Mucosa of descending colon (tissue), 3 donors: ENCODE measurements around the gene TCP11L2. TPM values are rescaled to one million over a fixed set of nuclear protein-coding genes. Genes with fewer than 3 reads are reported as not detected.
"Not testable (repeated sequence)": the region's sequence is repeated elsewhere in the genome, so short reads cannot be mapped to it uniquely, and the experiment has no call there.

Source experiments
- ATAC-seq: fragments of 200-7000 bp; cut with Tn5 transposase; one replicate; pipeline ENCODE4 v1.9.1; 2020; ENCODE audit warnings: mild to moderate bottlenecking, moderate library complexity
- DNase-seq, 3 donors: peaks; one replicate each; pipeline ENCODE4 v3.0.0-alpha.2; 2020
- H3K36me3 ChIP-seq: fragments of 200-600 bp; one replicate; pipeline ENCODE4 v1.8.0; 2021; ENCODE audit warnings: low read depth, mild to moderate bottlenecking
- H3K4me1 ChIP-seq: fragments of 200-600 bp; one replicate; pipeline ENCODE4 v1.8.0; 2021; ENCODE audit warnings: low read depth, mild to moderate bottlenecking
- H3K4me3 ChIP-seq: fragments of 200-600 bp; one replicate; pipeline ENCODE4 v1.8.0; 2021; ENCODE audit warnings: mild to moderate bottlenecking
- H3K9me3 ChIP-seq: fragments of 200-600 bp; one replicate; pipeline ENCODE4 v1.8.0; 2021; ENCODE audit warnings: mild to moderate bottlenecking
- intact Hi-C, 2 donors: fragments of 100-400 bp; cut with DNase I in 1 of 2; cut with micrococcal nuclease in 1 of 2; formaldehyde crosslinking; loops; one replicate each; pipeline versions ENCODE4 v1.11.0 to v1.11.1; 2022; cut with DNase I, micrococcal nuclease
- total RNA-seq, 3 donors: library from RNA; stranded (reverse); fragmentation: NEBNext Ultra II Directional in 2 of 3; extraction: Animal tissue kit (Norgen Biotek cat#: 25700) in 2 of 3; gene quantifications; one replicate each; pipeline versions ENCODE4 v1.2.1 to v1.2.4, GENCODE V29; 2021 to 2023
- TF ChIP-seq, protein P1 (sequence below): fragments of 200-600 bp; IDR thresholded peaks from one replicate; pipeline ENCODE4 v1.8.0; 2022; ENCODE audit warnings: antibody characterized with exemption, mild to moderate bottlenecking
- donor health status: DM: no; HTN: no; CAD: no; lungs with moderate emphysema.
- donor health status: DM: no; HTN: no; CAD: no.
- donor health status: DM: no; HTN: yes; CAD: no.

TCP11L2 gene
- total RNA-seq, 3 donors from 2014 or later, result 32.1 to 54.5 (median 44.8) TPM

- Histone ChIP-seq H3K4me3 (no peak overlapping the region), H3K9me3 (no peaks in the 10 kb centered on the region), H3K4me1 (peaks cover 15% of the 10 kb centered on the region), H3K36me3 (no peaks in the 10 kb centered on the region)
- DNase-seq (no peak), ATAC-seq (peak; percentile 40)
- intact Hi-C loops, result no loop called here
- TF ChIP-seq, protein P1, sequence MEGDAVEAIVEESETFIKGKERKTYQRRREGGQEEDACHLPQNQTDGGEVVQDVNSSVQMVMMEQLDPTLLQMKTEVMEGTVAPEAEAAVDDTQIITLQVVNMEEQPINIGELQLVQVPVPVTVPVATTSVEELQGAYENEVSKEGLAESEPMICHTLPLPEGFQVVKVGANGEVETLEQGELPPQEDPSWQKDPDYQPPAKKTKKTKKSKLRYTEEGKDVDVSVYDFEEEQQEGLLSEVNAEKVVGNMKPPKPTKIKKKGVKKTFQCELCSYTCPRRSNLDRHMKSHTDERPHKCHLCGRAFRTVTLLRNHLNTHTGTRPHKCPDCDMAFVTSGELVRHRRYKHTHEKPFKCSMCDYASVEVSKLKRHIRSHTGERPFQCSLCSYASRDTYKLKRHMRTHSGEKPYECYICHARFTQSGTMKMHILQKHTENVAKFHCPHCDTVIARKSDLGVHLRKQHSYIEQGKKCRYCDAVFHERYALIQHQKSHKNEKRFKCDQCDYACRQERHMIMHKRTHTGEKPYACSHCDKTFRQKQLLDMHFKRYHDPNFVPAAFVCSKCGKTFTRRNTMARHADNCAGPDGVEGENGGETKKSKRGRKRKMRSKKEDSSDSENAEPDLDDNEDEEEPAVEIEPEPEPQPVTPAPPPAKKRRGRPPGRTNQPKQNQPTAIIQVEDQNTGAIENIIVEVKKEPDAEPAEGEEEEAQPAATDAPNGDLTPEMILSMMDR, result no peak
Measured at GRCh38 chr12:106311139-106311538, 8.6 kb downstream of the TCP11L2 start.

- intact Hi-C loops, ATAC-seq, H3K4me3 ChIP-seq, H3K36me3 ChIP-seq, DNase-seq, H3K9me3 ChIP-seq: not testable (repeated sequence)
- peaks cover 15% of the 10 kb centered on the region for H3K4me1 ChIP-seq
Measured at GRCh38 chr12:106313413-106313812, 10.9 kb downstream of the TCP11L2 start.

GRCh38 chr12:106315523-106315922, 13.0 kb downstream of the TCP11L2 start:
- TF ChIP-seq, protein P1, result no peak
- no peak overlapping the region for H3K4me3 ChIP-seq
- no peaks in the 10 kb centered on the region for H3K9me3 ChIP-seq
- ATAC-seq, result peak; percentile 79
- no peaks in the 10 kb centered on the region for H3K36me3 ChIP-seq
- peaks cover 10% of the 10 kb centered on the region for H3K4me1 ChIP-seq
- intact Hi-C loops, result no loop called here
- no peak for DNase-seq

- Histone ChIP-seq H3K4me3 (no peak overlapping the region), H3K9me3 (no peaks in the 10 kb centered on the region), H3K36me3 (peaks cover 8% of the 10 kb centered on the region), H3K4me1 (no peaks in the 10 kb centered on the region)
- TF ChIP-seq, protein P1, result no peak
- intact Hi-C loops, result no loop called here
- ATAC-seq (no peak), DNase-seq (no peak)
Measured at GRCh38 chr12:106317406-106318082, 15.0 kb downstream of the TCP11L2 start.

- TF ChIP-seq, protein P1, result no peak
- Histone ChIP-seq H3K4me1 (no peaks in the 10 kb centered on the region), H3K36me3 (peaks cover 8% of the 10 kb centered on the region), H3K9me3 (no peaks in the 10 kb centered on the region), H3K4me3 (no peak overlapping the region)
- intact Hi-C loops, result no loop called here
- ATAC-seq (no peak), DNase-seq (no peak)
Measured at GRCh38 chr12:106321139-106321850, 18.8 kb downstream of the TCP11L2 start.

- no peak for DNase-seq
- H3K36me3 ChIP-seq, result peaks cover 8% of the 10 kb centered on the region
- no peaks in the 10 kb centered on the region for H3K9me3 ChIP-seq
- H3K4me3 ChIP-seq, result no peak overlapping the region
- H3K4me1 ChIP-seq, result no peaks in the 10 kb centered on the region
- ATAC-seq, result no peak
- intact Hi-C loops, result no loop called here
- TF ChIP-seq, protein P1, result no peak
Measured at GRCh38 chr12:106323537-106323936, 21.0 kb downstream of the TCP11L2 start.
